IMR-90 (cell line): Measurements from ENCODE around the gene CDHR4.

ENCODE experiments used
- CHD1 ChIP-seq: IDR thresholded peaks from 2 replicates; pipeline ENCODE4 v1.6.1; 2012; ENCODE audit warnings: low read depth, low read length, improper control_type of control experiment
- CTCF ChIP-seq: conservative IDR thresholded peaks from 2 replicates; pipeline ENCODE4 v1.5.1; 2012; ENCODE audit warnings: mild to moderate bottlenecking, low read depth, low read length, improper control_type of control experiment
- RAD21 ChIP-seq: IDR thresholded peaks from 2 replicates; pipeline ENCODE4 v1.6.1; 2012; ENCODE audit warnings: low read length, improper control_type of control experiment
- RFX5 ChIP-seq: IDR thresholded peaks from 2 replicates; pipeline ENCODE4 v1.8.0; 2012; ENCODE audit warnings: low read depth, mild to moderate bottlenecking, low read length, moderate library complexity

GRCh38 chr3:49747792-49748480 lies 51.7 kb downstream of the CDHR4 start:
- TF ChIP-seq CTCF (no peak), RFX5 (no peak), CHD1 (no peak), RAD21 (no peak)
